Activated CD4-positive, alpha-beta T cell treated with anti-CD3 and anti-CD28 coated beads for 1 hour (primary cell): ENCODE data around the gene DKK1.
"Not testable (repeated sequence)": the region's sequence is repeated elsewhere in the genome, so short reads cannot be mapped to it uniquely, and the experiment has no call there.

Experiments used
- DNase-seq: peaks from one replicate; pipeline ENCODE4 v3.0.0-alpha.2; 2020

Gene DKK1

GRCh38 chr10:52318822-52319464 lies 4.9 kb downstream of the DKK1 start:
- DNase-seq = no peak

- no peak for DNase-seq
These were observed 5.8 kb downstream of the DKK1 start for GRCh38 chr10:52319926-52320325.

- DNase-seq = no peak
These were observed 8.2 kb downstream of the DKK1 start for GRCh38 chr10:52322323-52322722.

GRCh38 chr10:52322936-52323335 lies 8.9 kb downstream of the DKK1 start:
- DNase-seq = no peak

DNA sequence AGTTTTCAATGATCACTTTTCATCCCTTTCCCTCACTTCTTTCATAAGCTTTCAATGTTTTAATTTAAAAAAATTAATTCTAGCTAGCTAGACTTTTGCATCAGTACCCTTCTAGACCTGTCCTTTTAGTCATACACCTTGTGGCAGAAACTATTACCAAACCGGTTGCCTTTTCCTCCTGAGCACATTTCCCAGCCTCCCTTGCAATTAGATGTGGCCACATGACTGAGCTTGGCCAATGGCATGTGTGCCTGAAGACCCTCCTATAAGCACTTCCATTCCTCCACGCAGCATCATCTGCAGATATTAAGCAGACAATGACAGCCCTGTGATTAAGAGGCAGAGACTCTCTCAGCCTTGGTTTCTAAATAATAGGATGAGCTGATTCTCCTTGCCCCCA lies 12.3 kb downstream of the DKK1 start:
- no peak for DNase-seq

GRCh38 chr10:52331638-52332364 lies 17.7 kb downstream of the DKK1 start:
- no peak for DNase-seq

DNA sequence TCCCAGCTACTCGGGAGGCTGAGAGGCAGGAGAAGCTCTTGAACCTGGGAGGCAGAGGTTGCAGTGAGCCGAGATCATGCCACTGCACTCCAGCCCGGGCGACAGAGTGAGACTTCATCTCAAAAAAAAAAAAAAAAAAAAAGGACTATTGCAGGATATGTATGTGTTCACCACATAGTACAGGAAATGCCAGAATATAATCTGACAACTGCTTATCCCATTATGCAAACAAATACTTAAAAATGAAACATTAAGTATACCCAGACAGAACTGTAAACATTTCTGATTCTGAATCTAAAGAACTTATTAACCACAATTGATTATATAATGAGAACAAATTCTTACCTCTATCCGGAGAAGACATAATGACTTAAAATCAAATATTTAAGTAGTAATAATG lies 18.7 kb downstream of the DKK1 start:
- DNase-seq = no peak

GRCh38 chr10:52334595-52334994 lies 20.5 kb downstream of the DKK1 start:
- DNase-seq = no peak

- DNase-seq = no peak
These were observed 21.6 kb downstream of the DKK1 start for GRCh38 chr10:52335665-52336064.

DNA sequence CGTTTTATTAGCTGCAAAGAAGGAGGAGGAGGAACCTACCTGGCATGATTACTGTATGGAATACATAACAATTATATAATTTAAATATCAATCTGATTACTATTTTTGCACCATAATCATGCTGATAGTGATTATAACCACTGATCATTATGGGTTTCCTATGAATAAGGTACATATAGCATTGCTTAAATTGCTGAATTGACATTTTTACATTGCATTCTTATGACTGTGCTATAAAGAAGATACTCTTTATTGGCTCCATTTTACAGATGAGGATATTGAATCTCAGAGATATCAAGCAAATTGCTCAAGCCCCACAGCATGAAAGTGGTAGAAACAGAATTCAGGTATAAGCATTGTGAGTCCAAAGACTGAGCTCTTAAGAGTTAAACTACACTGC lies 23.1 kb downstream of the DKK1 start:
- DNase-seq = no peak

DNA sequence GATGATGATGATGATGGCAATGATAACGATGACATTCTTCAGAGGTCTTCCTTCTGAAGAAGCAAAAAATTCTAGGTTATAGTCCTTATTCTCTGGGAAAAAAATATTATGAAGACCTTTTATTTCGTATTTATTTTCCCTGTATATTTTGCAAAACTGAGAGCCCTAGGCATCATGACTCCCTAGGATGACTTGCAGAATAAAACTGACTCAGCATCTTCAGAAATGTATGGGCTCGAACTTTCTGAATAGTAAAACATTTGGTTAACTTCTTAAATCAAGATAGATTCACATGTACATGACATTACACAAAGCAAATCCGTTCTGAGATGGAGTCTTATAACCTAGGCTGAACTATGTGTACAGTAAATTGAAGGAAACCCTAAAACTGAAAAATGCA lies 29.4 kb downstream of the DKK1 start:
- DNase-seq = no peak

DNA sequence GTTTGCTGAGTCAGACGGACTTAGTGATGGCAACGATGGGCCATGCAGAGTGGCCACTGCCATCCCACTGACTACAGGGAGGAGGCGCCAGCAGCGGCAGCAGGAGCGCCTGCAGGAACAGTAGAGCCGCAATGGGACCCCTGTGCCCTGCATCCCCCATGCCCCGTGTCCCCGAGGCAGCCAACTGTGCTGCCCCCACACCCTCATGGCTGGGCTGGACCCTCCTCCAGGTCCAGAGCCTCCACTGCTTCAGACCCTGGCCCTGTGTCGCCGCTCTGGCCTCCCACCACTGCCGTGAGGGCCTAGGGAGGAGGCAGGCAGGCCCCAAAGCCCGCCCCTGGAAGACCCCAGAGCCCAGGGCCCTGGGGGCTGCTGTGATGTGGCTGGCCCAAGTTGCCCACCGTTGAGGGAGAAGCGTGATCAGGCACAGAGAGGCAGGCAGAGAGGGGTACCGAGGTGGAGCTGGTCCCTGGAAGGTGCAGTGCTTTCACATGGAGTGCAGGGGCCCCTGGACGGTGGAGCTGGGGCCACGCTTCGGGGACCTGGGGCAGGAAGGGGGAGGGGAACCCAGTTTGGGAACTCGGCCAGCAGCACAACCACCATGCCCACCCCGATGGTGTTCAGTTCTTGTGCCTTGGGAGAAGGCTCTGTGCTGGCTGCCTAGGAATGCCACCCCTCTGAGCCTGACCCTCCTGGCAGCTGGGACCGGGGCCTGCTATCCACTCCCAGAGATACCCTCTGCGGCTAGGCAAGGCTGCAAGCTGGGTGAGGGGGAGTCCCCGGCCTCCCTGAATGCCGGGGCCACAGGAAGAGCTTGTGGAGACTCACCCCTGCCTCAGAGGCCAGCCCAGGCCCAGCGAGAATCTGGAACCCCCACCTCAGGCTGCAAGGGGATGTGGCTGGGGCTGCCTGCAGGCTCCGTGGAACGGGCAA lies 32.6 kb downstream of the DKK1 start:
- no peak for DNase-seq

GRCh38 chr10:52347327-52347667 lies 33.2 kb downstream of the DKK1 start:
- no peak for DNase-seq

- DNase-seq = no peak
These were observed 34.0 kb downstream of the DKK1 start for GRCh38 chr10:52348037-52348564.

- no peak for DNase-seq
These were observed 37.8 kb downstream of the DKK1 start for GRCh38 chr10:52351914-52352330.

DNA sequence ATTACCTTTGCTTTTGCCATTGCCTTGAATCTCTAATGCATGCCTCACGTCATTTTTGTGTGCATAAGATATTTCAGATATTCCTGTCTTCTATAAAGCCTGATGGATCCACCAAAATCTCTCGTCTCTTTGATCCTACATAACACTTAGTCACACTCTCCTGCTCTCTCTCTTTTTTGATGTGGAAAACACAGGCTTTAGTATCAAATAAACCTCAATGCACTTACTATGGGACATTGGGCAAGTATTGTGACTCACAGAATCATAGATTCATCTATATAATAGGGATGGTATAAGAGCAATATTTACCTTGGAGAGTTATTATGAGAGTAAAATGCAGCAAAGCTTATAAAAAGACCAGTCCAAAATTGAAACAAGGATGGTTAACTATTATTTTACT lies 39.1 kb downstream of the DKK1 start:
- DNase-seq = no peak

GRCh38 chr10:52353960-52354394 lies 39.9 kb downstream of the DKK1 start:
- DNase-seq = no peak

DNA sequence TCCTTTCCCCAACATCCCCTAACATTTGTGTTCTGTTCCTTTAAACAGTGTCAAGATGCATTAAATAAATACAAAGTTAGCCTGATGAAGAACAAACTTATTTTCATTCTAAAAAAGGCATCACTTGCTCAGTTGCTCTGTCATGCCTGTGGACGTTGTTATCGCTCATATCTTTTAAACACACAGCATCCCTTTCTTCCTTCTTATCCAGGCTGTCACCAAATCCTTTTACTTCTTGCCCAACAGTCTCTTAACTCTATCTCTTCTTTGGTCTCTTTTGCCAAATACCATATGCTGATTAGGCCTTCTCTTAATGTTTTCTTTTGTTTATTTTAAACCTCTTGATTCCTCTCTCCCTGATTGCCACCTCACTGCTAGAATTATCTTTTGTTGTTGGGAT lies 43.9 kb downstream of the DKK1 start:
- DNase-seq = no peak

DNA sequence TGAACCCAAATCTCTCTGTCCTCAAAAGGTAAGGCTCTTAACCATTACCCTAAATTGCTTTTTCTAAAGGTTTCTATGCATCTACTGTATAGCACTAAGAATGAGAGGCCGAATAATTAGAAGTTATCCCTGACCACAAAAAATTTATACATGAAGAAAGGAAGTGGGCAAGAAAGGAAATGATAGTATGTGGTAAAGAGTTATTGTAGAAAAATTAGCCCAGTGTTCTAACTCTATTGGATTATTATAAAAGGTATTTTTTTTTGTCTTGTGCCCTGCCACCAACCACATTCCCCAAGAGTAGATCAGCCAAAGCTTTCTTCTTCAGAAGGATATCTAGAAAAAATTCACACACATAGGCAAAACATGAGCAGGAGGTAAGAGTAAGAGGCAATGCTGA lies 45.4 kb downstream of the DKK1 start:
- no peak for DNase-seq

GRCh38 chr10:52365547-52366432 lies 51.7 kb downstream of the DKK1 start:
- not testable (repeated sequence) for DNase-seq
